Middle frontal gyrus (tissue), 1 donor: Measurements from ENCODE around the gene CPEB1.

ENCODE experiments used
- DNase-seq: peaks from one replicate; pipeline ENCODE4 v3.0.0-alpha.2; 2015; ENCODE audit warnings: low spot score; ENCODE audit errors: extremely low spot score

CPEB1 gene

DNA sequence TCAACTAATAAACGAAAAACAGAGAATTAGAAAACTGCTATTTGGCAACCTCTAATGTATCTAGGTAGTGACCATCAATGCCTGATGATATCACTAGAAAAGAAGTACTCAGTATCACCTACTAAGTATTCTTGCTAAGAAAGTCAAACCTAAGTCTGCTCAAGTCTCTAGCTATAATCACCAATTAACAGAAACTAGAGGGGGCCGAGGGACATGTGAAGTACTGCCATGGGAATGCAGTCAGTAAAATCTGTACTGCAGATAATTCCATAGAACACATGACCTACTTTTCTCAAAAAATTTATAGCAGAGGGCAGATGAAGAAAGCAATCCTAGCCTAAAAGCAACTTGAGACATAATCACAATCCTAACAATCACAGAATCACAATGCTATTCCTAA lies 51.4 kb downstream of the CPEB1 start:
- no peak for DNase-seq

DNA sequence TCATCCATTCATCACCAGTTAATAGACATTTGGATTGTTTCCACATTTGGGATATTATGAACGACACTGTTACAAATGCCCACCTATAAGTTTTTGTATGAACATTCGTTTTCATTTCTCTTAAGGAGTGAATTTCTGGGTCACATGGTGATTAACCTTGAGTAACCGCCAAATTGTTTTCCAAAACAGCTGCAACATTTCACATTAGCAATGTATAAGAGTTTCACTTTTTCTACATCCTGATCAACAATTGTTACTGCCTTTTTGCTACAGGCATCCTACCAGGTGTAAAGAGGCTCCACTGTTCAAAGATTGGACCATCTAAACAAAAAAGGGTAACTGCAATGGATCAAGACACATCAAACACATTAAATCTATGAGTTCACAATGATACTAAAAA lies 52.0 kb downstream of the CPEB1 start:
- no peak for DNase-seq

DNA sequence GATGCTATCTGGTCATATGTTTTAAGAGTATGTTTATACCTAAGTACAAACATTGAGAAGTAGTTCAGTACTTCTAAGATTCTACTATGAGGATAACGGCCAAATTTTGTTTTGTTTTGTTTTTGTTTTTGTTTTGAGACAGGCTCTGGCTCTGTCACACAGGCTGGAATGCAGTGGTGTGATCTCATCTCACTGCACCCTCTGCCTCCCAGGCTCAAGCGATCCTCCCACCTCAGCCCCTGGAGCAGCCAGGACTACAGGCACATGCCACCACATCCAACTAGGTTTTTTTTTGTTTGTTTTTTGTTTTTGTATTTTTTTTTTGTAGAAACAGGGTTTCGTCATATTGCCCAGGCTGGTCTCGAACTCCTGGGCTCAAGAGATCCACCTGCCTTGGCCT lies 59.4 kb downstream of the CPEB1 start:
- no peak for DNase-seq

DNA sequence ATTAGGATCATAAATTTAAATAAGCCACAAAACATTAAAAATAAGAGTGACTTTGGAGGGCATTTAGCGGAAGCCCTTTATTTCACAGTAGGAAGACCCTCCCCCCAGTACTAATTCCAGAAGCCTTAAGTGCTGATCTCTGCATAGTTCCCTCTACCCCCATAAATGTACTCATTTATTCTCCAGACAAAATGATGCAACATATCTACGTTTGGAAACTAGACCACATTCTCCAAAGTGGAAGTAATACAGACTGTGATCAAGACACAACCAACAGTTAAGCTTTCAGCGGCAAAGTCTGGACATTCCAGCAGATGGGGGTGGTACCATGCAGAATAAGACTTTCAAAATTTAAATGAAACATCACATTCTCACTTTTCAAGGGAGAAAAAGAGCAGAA lies 62.1 kb downstream of the CPEB1 start:
- no peak for DNase-seq

DNA sequence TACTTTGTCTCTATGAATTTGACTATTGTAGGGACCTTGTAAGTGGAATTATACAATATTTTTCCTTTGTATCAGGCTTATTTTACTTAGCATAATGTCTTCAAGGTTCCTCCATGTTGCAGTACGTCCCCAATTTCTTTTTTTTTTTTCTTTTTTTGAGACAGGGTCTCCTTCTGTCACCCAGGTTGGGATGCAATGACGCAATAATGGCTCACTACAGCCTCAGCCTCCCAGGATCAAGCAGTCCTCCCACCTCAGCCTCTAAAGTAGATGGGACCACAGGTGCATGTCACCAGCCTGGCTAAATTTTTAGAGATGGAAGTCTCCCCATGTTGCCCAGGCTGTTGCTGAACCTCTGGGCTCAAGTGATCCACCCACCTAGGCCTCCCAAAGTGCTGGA lies 66.5 kb downstream of the CPEB1 start:
- no peak for DNase-seq

DNA sequence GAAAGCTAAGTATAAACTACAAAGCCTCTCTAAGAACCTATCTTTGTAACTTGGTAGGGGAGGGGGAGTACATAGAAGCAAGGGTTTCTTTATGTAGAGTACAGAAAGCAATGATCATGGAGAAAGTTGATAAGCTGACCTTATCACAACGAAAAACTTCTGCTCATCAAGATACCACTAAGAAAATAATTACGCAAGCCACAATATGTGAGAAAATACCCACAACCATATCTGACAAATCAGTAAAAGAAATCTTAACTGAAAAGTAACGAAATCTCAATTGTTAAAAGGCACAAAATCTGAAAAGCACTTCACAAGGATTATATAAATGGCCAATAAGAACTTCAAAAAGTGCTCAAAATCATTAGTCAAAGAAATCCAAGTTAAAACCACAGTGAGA lies 71.8 kb downstream of the CPEB1 start:
- no peak for DNase-seq

DNA sequence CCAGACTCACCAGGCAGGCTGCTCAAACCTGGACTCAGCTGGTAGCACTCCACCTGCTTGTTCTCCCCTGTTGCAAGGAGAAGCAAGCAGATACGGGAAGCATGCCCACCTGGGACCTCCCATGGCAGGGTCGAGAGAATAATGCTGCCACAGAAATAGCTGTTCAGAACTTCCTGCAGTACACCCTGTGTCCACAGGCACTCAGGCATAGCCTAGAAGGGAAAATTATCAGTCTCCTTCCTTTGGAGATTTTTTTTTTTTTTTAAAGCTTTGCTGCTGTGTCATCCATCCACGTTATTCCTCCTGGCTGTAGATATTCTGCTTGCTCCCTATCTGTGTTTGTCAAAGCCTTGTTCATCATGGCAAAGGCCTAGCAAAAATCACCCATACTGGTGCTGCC lies 74.2 kb downstream of the CPEB1 start:
- no peak for DNase-seq

DNA sequence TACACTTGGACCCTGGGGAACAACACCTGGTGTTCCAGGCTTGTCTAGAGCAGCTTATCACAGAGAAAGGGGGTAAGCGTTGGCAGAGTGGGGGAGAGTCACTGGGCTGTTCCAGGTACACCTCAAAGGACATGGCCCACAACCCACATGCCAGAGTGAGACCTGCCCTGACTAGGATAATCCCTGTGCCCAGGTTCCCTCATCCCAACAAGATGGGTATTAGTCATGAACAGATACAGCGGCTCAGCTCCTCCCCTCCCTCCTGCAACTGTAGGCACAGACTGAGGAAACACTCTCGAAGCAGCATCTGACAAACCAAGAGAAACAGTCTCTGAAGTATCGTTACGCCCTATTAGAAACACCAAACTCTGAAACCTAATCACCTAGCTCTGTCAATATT lies 74.9 kb downstream of the CPEB1 start:
- no peak for DNase-seq

DNA sequence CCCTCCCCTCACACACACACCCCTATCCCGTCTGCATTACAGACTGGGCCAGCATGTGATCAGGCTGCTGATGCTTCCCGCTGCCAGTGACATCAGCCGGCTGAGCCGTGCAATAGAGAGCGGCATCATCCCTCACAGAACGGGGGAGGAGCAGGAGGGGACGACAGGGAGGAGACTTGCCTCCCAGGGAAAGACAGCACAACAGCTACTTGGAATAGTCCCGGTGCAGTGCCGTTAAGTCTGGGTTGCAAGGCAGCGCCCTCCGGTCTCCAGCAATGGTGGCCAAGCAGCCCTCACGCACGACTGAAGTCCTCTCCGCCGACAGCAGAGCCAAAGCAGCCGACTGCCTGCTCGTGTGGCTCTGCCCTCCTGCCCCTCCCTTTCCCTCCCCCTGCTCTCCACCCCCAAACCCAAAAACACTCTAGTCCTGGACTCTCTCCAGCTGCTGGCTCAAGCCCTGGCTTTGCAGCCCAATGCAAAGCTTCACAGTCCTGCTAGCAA lies 75.4 kb downstream of the CPEB1 start:
- DNase-seq = peak; percentile 80

DNA sequence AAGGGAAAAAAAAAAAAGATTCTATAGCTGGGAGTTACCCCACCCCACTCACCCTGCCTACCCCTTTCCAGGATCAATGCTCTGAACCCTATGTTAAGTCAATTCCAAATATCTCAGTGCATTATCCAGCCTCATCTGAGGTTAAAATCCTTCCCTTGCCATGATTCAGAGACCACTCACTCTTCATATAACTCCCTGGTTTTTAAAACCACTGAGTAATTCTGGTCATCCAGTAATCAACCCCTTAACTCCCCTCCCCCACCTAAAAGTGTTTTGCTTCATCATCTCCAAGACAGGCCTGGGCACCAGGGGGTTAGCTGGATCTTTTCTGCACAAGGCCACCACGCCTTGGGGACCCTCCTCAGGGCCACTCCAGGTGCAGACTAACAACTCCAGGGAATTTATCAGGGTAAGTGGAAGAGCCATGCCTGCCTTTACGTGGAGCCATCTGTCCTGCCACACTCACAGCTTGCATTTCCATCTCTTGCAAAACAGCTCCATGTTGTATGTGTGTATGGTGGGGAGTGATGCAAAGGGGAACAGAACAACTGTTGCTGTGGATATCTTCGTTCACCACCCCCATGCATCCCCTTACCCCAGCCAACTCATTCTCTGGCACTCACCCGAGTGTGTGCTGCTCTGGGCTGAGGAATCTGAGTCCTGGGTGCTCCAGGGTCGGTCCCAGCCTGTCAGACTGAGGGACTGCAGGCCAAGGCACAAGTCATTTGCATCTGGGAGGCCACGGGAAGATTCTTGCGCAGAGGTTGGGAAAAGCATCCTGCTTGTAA lies 76.2 kb downstream of the CPEB1 start:
- no peak for DNase-seq

DNA sequence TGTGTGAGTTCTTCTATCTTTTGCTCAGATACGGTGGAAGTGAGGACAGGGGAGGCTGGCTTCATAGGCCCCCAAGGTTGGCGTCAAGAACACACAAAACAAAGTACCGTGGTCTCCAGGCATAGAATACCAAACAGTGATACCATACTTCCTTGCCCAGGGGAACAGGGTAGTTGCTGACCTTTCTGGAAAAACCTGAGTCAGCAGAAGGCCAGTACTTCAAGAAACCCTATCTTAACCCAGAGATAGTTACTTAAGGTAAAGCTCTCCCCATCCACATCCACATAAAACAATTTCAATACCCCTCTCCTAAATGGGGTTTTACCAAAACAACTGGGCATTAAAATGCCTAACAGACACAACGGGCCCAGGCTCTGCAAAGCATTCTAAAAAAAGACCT lies 77.3 kb downstream of the CPEB1 start:
- no peak for DNase-seq

DNA sequence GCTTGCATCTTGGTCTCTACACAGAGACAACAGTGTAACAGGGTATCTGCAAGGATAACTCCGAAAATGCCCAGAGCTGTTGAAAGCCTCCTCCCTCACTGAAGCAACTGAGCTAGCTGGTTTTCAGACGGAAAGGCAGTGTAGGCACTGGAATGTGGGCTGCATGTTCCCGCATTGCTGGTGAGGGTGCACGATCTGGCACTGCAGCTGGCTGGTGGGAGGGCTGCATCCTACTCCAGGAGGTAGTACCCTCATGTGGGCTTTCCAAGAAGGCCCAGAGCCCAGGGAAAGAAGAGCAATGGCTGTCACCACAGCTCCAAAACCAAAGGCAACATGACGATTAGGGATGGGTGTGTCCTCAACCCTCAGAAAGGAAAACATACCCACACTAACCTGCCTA lies 78.2 kb downstream of the CPEB1 start:
- peak; percentile 33 for DNase-seq

DNA sequence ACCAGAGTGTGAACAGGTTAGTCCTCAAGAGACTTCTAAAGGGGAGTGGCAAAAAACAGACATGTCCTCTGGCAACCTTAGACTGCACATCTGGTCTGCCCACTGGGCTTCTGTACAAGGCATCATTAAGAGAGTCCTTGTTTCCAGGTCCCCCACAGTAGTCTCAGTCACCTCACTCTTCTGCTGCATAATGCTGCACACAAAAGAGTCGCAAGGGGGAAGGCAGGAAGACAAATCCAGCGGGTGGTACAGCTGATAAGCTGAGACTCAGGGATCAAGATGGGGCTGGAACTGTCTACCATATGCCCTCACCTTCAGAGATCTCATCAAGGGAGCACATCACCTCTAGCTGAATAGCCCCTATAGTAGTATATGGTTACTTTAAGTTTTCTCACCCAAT lies 79.5 kb downstream of the CPEB1 start:
- no peak for DNase-seq

DNA sequence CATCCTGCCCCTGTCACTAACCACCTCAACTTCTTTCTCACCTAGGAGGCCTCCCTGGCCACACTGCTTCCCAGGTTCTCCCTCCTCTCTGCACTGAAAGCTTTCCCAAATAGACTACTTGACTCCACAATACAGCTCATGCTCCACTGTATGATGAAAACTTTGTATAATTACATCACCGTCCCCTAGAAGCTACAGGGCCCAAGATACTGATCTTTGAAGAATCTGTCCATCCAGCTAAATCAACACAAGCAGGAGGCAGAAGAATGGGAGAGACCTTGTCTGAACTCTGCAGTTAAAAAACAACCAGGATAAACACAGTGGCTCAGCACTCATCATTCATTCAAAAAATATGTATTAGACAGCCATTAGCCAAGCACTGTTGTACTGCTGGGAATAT lies 80.5 kb downstream of the CPEB1 start:
- no peak for DNase-seq

DNA sequence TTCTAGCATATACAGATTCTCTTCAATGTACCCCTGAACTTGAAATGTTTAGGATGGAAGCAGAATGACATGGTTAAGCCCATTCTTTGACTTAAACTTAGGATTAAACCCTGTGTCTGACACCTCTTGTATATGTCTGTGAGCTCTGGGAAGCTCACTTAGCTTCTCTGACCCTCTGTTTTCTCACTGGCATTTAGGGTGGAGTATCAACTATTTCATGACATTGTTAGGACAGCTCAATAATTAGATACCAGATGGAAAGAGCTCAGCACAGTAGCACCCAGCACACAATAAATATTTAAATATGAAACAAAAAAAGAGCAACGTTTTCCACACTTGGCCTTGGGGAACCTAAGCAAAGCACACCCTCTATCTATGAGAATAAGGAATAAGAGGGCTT lies 88.7 kb downstream of the CPEB1 start:
- DNase-seq = no peak

DNA sequence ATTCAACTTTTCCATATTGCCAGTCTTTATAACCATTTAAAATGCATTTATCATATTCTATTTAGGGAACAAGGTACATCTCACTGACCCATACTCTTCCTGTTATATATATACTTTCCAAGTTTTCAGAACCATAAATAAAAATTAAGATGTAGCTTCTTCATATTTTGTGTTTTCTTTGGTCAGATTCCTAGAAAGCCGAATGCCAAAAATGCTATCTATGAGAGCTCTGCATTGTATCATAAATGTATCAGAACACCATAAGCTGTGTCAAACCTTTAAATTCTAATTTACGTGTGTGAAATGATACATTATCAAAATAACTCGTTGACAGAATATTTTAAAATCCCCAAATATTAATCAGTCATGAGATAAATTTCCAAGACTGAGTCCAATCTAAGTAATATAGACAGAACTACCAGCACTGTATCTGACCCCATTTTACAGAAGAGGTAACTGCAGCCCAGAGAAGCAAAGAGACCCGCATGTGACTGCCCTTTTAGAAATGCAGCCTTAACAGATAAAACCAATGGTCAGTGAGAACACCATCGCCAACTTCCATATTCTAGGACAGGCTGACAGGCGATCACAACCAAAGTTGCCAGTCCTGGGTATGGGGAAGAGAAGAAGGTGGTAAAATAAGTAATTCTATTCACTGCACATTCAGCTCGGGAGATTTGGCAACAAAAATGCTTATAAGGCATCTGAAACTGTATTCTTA lies 90.7 kb downstream of the CPEB1 start:
- no peak for DNase-seq

DNA sequence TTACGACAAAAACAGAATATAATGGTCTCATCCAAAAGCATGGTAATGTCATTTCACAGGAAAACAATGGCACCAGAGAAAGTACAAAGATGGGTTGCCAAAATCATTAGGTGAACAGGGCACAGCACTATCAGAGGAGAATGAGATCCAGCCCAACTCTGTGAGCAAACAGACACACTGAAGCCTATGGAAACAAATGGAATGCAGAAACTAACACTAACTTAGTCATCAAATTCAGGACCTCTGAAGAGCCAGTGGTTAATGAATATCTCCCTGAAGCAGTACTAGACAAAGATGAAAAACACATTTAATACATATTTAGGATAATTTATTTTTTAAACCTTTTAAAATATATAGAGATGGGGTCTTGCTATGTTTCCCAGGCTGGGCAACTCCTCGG lies 92.3 kb downstream of the CPEB1 start:
- no peak for DNase-seq

DNA sequence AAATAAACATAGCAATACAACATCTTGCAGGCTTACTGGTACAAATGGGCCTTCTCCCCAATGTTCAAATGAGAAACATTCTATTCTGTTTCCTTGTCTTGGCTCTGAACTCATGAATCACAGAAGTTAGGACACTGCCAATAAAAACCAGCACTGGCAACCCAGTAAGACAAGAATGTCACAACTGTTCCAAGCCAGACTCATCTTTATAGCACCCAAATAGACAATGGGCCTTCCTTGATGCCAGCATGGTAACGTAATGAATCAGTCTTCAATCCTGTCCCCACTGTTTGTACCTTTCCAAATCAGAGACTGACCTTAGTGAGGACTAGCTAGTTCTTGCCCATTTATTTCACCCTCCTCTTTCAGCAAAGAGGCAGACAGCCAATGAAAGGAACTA lies 92.8 kb downstream of the CPEB1 start:
- DNase-seq = no peak

DNA sequence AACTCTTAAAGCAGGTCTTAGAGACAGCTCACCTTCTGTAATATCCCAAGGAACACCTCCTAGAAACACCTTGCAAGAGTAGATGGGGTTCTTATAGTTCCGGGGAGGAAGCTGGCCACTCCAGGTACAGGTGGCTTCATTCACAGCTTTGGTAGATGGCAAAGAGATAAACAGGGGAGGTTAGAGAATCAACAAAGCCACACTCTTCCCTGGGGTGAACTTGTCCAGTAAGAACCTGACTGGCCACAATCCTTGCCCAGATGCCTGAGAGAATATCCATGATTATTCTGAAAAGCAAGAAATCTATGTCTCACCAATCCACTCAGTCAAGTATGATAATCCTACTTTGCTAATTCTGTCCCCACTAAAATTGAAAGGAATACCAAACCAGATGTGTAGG lies 93.3 kb downstream of the CPEB1 start:
- no peak for DNase-seq

DNA sequence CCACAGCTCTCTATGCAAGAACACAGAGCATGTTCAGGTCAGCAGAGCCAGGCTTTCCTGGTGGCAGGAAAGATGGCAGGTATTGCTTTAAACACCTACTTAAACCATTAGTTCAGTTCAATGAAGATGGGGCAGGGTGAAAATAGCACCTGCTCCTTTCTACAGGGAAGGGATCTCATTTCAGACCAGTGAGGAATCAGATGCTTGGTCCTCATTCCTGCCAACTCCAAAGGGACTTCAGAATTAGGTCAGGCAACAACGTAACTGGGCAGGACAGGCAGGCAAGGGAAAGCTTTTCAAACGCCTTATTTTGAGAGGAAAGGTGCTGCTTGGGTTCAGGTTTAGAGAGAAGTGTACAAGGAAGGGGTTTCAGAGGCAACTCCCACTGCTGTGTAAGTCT lies 94.3 kb downstream of the CPEB1 start:
- no peak for DNase-seq

DNA sequence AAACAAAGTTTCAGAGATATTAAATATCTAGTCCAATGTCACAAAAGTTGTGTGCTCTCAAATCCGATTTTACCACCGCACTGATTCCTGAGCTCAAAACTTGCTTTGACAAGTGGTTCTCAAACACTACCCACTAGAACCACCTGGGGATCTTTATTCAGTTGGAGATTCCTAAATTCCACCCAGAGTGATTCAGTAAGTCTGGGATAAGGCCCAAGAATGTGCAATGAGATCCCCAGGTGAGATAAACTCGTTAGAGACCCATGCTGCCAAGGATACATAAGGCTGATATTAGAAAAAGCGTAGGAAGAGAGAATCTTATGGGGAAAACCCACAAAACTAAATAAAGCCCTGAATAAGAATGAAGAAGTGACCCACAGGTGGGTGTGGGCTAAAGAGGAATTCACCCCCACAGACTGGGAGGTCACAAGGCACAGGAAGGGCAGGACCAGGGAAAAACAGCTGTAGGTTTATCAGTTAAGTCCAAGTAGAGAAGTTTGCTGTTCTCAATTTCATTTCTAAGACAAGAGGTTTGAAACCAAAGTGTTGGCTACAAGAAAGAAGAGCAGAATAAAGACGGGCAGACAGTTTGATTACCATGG lies 95.4 kb downstream of the CPEB1 start:
- no peak for DNase-seq

DNA sequence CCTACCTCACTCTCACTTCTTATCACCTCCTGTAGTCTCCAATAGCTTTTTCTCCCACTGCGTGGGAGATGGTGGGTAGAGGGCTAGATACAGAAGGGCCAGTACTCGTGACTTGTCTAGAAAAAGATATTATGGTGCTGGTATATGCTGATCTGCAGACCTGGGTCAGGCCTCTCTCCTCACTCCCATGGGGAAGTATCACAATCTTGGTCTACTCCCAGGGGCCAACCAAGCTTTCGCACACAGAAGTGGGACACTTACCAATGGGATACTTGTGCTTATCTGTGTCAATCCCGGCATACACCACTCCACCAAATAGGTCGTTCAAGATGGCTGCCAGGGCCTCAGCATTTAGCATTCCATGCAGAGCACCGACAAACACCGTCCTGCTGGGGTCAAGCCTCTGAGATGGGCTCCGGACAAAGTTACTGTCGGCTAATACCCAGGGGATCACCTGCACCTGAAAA lies 97.9 kb downstream of the CPEB1 start:
- no peak for DNase-seq
